Measurements from ENCODE around the gene MAST4. TPM values are rescaled to one million over a fixed set of nuclear protein-coding genes. Genes with fewer than 3 reads are reported as not detected.
"Not testable (repeated sequence)": the region's sequence is repeated elsewhere in the genome, so short reads cannot be mapped to it uniquely, and the experiment has no call there.

MAST4 gene
- total RNA-seq, 1 donor = 23.2 TPM

DNA sequence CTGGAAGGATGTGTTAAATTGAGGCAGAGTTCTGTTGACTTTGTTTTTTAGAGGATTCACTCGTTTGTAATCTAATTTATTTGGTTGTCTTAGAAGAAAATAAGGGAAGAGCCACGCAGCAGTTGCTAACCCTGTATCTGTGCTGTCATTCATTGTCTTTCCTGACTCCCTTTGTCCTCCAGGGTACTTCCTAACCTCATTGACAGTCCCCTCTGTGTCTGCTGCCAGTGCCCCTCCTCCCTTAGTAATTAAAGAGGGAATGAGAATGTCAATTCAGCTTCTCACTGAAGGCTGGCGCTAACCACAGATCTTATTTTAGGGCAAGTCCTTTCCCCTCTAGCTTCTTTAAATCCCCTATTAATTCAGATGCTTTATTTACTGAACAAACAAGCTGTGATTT, 84.0 kb downstream of the MAST4 start:
- no peak overlapping the region for H3K4me3 ChIP-seq (ENCODE audit: low read depth, low read length)
- DNase-seq (ENCODE audit: low read depth) = no peak
- TF ChIP-seq, protein P1, sequence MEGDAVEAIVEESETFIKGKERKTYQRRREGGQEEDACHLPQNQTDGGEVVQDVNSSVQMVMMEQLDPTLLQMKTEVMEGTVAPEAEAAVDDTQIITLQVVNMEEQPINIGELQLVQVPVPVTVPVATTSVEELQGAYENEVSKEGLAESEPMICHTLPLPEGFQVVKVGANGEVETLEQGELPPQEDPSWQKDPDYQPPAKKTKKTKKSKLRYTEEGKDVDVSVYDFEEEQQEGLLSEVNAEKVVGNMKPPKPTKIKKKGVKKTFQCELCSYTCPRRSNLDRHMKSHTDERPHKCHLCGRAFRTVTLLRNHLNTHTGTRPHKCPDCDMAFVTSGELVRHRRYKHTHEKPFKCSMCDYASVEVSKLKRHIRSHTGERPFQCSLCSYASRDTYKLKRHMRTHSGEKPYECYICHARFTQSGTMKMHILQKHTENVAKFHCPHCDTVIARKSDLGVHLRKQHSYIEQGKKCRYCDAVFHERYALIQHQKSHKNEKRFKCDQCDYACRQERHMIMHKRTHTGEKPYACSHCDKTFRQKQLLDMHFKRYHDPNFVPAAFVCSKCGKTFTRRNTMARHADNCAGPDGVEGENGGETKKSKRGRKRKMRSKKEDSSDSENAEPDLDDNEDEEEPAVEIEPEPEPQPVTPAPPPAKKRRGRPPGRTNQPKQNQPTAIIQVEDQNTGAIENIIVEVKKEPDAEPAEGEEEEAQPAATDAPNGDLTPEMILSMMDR (IDR thresholded peaks at IDR 0.05; ENCODE audit: insufficient read depth, low read length) = no peak

DNA sequence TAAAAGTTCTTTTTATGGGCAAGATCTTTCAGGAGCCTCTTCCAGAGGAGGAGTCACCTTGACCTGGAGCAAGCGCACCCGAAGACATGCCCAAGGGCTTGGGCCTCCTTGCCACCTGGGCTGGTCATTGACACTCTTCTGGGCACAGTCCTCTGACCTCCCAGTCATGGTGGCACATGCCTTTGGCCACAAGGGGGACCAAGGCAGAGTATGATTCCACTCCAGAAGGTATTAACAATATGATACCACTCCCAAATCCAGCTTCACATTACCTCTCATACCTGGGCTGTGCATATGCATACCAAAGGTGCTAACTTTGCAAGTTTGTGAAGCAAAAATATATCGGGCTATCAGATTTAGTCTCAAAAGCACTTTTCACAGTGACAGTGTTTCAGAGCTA, 84.6 kb downstream of the MAST4 start:
- DNase-seq (ENCODE audit: low read depth) = no peak
- no peak overlapping the region for H3K4me3 ChIP-seq (ENCODE audit: low read depth, low read length)
- TF ChIP-seq, protein P1 (IDR thresholded peaks at IDR 0.05; ENCODE audit: insufficient read depth, low read length) = peak; percentile 17

DNA sequence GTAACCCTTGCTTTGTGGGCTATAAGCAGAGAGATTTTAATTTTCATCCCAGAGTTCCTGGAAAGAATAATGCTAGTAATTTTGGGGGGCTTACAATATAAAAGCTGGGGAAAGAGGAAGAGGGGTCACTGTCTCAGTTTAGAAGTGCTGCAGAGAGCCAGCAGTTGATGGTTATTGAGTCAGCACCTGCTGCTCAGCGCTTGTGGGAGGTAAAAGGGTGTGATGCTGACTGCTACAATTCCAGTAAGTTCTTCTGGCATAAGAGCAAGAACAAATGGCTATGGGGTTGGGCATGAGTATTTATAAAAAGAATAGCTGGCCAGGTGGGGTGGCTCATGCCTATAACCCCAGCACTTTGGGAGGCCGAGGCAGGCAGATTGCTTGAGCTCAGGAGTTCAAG, 88.5 kb downstream of the MAST4 start:
- TF ChIP-seq, protein P1 (IDR thresholded peaks at IDR 0.05; ENCODE audit: insufficient read depth, low read length) = no peak
- DNase-seq (ENCODE audit: low read depth) = no peak
- H3K4me3 ChIP-seq (ENCODE audit: low read depth, low read length) = no peak overlapping the region

DNA sequence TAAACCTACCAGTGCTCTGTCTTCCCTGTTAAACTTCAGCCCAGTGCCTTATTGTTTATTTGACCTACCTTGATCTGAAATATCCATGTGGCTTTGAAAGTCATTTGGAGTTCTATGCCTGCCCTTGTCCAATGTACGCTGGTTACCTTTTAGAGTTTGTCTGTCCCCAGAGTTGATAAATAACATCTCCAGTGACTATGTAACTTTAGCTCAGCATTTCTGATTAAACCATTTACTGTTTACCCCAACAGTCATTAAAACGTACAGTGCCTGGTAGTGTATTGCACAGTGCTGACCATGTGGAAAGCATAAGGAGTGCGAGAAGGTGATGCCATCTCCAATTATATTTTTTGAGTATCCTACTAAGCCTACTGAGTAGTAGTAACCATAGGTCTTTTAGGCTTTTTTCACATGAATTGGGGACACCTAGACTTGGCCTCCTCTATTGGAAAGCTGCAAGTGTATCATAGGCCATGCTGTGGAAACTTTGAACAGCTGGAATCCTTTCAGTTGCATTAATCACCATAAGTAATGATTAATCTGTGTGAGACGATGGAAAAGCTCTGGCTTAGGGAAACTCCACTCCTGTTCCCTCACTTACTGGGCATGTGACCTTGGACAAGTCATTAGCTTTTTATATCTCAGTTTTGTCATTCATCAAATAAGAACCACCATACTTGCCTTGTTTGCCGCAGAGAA, 93.5 kb downstream of the MAST4 start:
- TF ChIP-seq, protein P1 (IDR thresholded peaks at IDR 0.05; ENCODE audit: insufficient read depth, low read length) = no peak
- no peak for DNase-seq (ENCODE audit: low read depth)

DNA sequence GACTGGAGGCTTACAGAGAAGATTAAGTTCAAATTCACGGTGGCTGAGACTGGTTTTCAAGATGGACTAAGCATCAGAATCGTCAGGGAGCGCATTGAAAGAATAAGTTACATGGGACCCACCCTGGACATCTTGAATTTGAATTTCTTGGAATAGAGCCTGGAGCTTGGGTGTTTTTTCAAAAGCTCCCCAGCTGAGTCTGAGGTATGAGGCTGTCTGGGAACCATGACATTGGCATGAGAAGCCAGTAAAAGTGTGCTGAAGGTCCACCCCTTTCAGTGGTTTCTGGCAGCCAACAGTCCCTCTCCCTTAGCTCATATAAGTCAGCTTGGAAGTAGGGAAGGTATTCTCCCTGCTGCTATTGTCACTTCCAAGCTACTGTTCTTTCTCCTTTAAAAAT, 97.8 kb downstream of the MAST4 start:
- no peak overlapping the region for H3K4me3 ChIP-seq (ENCODE audit: low read depth, low read length)
- DNase-seq (ENCODE audit: low read depth) = no peak

More for the DNA sequence above, 93.5 kb downstream of the MAST4 start:
- H3K4me3 ChIP-seq (ENCODE audit: low read depth, low read length) = no peak overlapping the region

DNA sequence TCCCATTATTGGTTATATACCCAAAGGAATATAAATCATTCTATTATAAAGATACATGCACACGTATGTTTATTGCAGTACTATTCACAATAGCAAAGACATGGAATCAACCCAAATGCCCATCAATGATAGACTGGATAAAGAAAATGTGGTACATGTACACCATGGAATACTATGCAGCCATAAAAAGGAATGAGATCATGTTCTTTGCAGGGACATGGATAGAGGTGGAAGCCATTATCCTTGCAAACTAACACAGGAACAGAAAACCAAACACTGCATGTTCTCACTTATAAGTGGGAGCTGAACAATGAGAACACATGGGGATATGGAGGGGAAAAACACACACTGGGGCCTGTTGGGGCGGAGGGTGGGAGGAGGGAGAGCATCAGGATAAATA, 99.6 kb downstream of the MAST4 start:
- DNase-seq (ENCODE audit: low read depth); H3K4me3 ChIP-seq (ENCODE audit: low read depth, low read length): not testable (repeated sequence)

More for the DNA sequence above, 97.8 kb downstream of the MAST4 start:
- TF ChIP-seq, protein P1 (IDR thresholded peaks at IDR 0.05; ENCODE audit: insufficient read depth, low read length) = no peak

DNA sequence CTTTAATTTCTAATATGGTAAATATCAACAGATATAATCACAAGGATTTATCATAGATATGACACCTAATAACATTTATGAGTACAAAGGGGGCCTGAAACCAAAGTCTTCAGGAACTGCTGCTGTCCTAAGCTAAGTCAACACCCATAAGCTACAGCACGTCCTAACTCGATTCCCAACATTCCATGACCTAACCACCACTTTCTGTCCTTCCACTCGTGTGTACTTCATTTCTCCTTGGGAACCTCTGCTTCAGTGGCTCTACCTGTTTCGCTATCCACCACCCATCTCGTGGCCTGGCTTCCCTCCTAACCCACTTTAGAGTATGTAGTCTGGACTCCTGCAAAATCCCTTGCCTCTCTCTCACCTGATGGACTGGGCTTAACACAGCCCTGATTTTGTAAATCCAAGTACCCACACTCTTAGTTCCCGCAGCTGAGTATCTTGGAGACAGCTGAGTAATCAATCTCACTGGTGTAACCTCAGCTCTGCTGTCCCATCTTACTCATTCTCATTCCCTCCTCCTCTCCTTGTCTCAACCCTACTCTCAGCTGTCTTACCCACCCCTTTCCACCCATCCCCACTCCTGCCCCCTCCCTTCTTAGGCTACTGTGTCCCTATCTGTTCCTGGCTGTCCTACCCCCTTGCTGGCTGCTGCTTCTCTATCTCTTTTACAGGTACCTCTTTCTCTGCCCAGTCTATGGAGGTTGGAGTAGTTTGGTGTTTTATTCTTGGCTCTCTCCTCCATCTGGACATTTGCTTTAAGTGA, 101.8 kb downstream of the MAST4 start:
- H3K4me3 ChIP-seq (ENCODE audit: low read depth, low read length) = no peak overlapping the region
- no peak for DNase-seq (ENCODE audit: low read depth)
- TF ChIP-seq, protein P1 (IDR thresholded peaks at IDR 0.05; ENCODE audit: insufficient read depth, low read length) = no peak

Measured in fibroblast of the aortic adventitia (primary cell).